Activated T-helper 9 cell treated with anti-CD3 and anti-CD28 coated beads, Interleukin-2, amount 50 U/mL, for 16 hours (primary cell): ENCODE data around the gene IGSF23.
"Not testable (repeated sequence)": the region's sequence is repeated elsewhere in the genome, so short reads cannot be mapped to it uniquely, and the experiment has no call there.

Source experiments
- DNase-seq: peaks from one replicate; pipeline ENCODE4 v3.0.0-alpha.2; 2020; ENCODE audit warnings: low read depth

The IGSF23 gene

DNA sequence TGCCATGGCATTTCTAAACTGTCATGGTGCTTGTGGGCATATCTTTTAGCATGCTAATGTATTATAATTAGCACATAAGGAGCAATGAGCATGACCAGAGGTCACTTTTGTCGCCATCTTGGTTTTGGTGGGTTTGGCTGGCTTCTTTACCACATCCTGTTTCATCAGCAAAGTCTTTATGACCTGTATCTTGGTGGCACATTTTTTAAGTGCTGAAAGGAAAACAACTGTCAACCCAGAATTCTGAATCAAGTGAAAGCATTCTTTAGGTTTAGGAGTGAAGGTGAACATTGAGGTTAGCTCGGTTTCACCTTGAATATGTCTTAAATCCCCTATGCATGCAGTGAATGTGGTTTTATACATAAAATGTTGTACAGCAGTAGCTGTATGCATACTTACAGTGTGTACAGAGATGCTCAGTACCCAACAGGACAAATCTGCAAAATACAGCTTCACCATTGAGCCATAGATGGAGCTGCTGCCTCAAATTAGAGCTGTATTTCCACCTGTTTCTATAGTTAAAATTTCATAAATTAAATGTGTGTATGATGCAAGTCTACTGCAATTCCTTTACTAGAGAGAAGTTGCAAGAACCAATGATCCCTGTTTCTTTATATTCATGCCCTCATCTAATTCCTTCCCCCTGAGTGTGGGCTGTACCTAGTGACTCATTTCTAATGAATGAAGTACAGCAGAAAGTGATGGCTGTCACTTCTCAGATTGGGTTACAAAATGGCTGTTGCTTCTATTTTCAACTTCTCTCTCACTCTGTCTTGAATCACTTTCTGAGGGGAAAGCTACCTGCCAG lies 25.2 kb upstream of the IGSF23 start:
- DNase-seq = no peak

DNA sequence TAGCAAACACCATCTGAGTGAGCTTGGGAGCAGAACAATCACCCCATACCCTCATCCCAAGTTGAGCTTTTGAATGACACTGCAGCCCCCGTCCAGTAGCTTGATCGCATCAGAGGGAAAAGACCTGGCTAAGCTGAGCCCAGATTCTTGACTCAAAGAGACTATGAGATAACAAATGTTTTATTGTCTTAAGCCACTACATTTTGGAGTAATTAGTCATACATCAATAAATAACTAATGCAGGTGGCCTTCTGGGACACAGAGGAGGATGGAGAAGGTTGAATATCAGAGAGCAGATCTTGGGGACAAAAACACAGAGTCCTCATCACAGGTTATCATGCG lies 24.6 kb upstream of the IGSF23 start:
- DNase-seq = no peak

DNA sequence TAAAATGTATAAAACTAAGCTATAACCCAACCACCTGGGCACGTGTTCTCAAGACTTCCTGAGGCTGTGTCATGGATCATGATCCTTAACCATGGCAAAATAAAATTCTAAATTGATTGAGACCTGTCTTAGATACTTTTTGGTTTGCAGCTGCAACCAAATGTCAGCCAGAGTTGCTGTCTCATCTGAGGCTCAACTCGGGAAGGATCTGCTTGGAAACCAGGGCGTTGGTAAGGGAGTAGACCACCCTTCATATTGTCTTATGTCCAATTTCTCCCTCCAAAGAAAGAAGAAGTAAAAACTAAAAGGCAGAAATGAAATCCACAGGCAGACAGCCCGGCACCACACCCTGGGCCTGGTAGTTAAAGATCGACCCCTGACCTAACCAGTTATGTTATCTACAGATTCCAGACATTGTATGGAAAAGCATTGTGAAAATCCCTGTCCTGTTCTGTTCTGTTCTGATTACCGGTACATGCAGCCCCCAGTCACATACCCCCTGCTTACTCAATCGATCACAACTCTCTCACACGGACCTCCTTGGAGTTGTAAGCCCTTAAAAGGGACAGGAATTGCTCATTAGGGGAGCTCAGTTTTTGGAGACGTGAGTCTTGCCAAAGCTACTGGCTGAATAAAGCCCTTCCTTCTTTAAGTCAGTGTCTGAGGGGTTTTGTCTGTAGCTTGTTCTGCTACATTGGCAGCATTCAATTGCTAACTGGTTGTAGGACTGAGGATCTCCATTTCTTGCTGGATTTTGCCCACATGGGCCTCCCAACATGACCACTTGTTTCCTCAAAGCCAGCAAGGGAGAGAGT lies 22.9 kb upstream of the IGSF23 start:
- DNase-seq = no peak

DNA sequence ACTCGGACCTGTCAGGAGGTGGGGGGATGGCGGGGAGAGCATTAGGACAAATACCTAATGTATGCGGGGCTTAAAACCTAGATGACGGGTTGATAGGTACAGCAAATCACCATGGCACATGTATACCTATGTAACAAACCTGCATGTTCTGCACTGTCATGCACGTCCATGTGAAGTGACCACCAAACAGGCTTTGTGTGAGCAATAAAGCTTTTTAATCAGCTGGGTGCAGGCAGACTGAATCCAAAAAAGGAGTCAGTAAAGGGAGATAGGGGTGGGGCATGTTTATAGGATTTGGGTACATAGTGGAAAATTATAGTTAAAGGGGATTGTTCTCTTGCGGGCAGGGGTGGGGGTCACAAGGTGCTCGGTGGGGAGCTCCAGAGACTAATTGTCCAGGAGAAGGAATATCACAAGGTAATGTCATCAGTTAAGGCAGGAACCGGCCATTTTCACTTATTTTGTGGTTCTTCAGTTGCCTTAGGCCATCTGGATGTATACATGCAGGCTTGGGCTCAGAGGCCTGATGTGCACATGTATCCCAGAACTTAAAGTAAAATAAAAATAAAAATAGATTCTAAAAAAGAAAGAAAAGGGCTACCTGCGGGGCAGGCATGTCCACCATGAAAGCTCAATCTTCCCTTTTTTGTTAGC lies 21.9 kb upstream of the IGSF23 start:
- DNase-seq = not testable (repeated sequence)

DNA sequence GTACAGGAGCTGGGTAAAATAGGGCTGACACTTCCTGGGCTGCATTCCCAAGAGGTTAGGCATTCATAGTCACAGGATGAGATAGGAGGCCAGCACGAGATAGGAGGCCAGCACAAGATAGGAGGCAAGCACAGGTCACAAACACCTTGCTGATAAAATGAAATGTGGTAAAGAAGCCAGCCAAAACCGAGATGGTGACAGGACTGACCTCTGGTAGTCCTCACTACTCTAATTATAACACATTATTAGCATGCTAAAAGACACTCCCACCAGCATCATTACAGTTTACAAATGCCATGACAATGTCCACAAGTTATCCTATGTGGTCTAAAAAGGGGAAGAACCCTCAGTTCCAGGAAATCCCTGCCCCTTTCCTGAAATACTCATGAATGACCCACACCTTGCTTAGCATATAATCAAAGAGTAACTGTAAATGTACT lies 20.9 kb upstream of the IGSF23 start:
- DNase-seq = no peak

DNA sequence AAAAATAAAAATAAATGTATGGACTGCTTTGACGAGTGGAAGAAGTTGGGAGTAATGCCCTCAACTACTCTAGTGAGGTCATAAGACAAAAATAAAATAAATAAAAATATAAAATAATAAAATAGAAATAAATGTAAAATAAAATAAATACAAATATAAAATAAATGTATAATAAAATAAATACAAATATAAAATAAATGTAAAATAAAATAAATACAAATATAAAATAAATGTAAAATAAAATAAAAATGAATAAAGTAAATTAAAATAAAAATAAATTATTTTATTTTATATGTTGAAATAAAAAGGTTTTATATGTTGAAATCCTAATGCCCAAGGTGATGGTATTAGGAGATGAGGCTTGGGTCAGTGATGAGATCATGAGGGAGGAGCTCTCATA lies 20.1 kb upstream of the IGSF23 start:
- DNase-seq = no peak

DNA sequence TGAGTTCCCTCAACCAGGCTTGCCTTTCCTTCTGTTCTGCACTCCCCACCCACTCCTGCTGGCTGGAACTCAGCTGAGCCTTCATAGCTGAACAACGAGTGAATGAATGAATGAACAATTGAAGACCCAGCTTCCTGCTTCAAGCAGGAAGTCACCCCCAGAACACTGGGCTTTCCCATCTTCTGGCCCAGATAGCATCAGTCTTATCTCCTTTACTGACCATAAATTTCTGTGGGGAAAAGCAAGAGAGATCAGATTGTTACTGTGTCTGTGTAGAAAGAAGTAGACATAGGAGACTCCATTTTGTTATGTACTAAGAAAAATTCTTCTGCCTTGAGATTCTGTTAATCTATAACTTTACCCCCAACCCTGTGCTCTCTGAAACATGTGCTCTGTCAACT lies 19.5 kb upstream of the IGSF23 start:
- not testable (repeated sequence) for DNase-seq

DNA sequence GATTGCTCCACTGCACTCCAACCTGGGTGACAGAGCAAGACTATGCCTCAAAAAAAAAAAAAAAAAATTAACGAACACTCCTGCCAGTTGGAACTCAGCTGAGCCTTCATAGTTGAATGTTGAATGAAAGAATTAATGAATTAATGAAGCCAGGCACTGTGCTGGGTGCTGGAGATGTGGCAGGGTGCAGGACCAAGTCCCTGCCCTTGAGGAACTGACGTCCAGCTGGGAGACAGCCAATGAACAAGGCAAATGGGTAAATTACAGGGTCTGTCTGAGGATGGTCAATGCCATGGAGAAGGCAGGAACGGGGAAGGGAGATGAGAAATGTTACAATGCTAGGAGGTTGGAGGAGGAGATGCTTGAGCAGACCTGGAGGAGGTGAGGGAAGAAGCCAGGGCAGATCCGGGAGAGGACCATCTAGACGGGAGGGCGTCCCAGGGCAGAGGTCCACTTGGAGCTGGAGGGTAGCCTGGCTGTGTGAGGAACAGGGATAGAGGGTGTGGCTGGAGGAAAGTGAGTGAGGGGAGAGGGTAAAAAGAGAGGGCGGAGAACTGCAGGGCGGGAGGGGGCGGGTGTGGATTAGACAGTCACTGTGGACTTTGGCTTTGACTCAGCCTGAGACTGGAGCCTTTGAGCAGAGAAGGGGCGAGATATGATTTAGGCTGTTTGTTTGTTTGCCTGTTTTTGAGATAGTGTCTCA lies 16.8 kb upstream of the IGSF23 start:
- no peak for DNase-seq

DNA sequence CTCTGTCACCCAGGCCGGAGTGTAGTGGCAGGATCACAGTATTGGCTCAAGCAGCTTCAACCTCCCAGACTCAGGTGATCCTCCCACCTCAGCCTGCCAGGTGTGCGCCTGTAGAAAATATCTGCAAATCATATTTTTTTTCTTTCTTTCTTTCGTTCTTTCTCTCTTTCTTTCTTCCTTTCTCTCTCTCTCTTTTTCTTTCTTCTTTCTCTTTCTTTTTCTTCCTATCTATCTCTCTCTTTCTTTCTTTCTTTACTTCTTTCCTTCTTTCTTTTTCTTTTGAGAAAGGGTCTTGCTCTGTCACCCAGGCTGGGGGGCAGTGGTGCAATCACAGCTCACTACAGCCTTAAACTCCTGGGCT lies 16.3 kb upstream of the IGSF23 start:
- no peak for DNase-seq

DNA sequence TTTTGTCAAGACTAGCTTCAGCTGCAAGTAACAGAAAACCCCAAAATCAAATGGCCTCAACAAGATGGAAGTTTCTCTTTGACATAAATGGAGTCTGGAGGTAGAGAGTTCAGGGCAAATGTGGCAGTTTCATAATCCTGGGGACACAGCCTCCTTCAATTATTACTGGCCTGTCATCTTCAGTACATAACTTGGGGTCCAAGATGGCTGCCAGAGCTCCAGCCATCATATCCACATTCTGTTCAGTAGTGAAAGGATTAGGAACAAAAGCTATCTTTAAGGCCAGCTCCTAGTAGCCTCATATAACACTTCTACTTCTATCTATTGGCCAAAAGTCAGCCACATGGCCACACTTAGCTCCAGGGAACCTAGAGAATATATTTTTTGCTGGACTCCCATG lies 15.0 kb upstream of the IGSF23 start:
- DNase-seq = no peak

DNA sequence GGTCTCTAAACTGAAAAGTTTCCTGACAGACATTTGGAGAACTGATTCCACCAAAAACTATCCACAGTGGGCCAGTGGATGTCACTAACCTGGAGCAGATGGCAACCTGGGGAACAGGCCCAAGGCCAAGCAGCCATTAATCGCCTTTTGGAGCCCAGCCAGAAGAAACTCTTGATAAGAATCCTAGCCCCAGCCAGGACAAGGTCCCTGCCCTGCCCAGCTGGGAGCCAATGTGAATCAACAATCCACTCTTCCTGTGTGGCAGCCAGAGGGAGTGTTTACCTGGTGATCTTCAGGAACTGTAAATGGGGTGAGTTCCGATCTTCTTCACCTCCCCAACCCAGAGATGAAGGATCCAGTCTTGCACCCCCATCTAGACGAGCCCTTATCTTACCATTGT lies 14.5 kb upstream of the IGSF23 start:
- no peak for DNase-seq

DNA sequence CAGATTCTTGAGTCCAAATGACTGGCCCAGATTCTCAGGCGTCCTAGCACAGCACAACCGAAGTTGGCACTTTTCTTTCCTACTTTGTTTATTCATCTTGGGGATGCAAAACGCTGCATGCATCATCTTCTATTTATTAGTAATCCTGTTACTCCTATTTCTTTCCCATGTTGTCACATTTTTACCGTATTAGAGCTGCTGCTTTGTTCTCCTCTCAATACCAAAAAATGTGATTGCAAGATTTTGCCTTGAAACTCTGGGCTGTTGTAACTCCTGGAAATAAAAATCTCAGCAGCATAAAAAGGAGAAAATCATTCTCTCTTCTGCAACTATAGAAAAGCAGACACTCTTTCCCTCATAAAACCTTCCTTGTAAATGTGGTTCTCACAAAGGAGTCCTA lies 12.9 kb upstream of the IGSF23 start:
- no peak for DNase-seq

DNA sequence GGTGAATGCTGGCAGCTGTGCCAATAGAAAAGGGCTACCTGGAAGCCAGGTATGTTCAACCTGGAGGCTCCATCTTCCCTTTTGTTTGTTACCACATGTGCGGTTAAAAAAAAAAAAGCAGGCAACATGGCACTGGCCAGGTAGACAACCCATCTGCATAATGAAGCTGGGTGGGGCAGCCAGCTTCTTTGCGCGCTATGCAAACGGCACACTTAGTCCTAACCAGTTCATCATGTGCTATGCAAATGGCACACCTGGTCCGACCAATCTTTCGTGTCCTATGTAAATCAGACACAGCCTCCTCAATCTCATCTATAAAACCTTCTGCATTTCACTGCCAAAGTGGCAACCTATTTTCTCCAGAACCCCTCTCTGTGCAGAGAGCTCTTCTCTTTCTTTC lies 11.3 kb upstream of the IGSF23 start:
- DNase-seq = no peak

DNA sequence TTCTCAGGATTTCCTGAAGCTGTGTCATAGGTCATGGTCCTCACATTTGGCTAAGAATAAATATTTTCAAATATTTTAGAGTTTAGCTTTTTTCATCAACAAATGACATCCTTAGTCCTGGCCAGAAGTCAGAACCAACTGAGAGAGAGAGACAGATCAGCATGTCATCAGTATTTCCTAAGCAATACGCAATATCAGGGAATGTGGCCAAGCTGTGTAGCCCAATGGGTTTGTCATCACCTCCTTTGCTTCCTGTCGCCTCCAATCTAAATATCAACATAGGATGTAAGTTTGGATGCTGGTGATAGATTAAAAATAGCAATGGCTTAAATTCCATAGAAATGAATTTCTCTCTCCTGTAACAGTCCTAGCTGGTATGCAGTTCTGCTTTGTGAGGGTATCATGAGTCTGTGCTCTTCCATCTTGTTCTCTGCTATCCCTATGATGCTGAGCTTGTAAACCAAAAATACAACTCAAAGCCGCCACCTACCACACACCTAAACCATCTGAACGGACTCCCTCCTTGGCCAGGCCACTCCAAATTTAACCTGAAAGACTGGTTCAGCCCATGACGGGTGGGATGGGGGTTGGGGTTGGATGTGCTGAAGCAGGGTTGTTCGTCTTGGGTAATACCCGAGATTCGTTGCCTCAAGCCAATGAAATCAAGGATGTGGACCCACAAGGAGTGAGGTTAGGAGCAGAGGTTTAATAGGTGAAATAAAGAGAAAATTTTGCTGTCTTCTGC lies 10.0 kb upstream of the IGSF23 start:
- no peak for DNase-seq

DNA sequence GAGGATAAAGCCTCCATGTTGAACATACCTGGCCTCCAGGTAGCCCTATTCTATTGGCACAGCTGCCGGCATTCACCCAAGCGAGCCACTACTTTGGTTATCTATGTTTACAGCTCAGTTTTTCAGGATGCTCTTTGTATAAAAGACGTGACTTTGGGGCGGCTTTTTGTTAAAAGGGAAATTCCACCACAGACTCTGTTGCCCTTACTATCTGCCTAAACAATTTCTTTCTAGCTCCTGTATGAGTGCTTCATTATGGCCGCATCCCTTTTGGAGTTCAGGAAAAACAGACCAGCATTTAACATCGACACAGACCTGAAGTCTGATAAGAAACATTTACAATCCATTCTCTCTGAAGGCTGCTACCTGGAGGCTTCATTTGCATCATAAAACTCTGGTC lies 9.1 kb upstream of the IGSF23 start:
- no peak for DNase-seq

DNA sequence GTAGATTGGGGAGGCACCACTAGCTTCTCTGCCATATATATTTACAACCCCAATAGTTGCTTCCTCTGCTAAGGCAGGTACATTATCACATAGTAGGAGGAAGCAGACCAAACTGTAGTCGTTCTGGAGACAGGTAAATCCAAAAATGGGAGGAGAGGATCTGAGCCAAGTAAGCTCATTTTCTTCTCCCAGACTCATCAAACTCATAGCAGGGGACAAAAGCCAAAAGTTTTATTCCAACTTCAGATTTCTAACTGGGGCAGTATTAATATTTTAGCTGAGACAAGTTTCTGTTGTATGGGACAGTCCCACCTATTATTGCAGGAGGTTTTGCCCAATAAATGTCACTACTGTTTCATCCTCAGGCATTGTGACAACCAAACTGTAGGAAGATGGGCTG lies 7.8 kb upstream of the IGSF23 start:
- no peak for DNase-seq

DNA sequence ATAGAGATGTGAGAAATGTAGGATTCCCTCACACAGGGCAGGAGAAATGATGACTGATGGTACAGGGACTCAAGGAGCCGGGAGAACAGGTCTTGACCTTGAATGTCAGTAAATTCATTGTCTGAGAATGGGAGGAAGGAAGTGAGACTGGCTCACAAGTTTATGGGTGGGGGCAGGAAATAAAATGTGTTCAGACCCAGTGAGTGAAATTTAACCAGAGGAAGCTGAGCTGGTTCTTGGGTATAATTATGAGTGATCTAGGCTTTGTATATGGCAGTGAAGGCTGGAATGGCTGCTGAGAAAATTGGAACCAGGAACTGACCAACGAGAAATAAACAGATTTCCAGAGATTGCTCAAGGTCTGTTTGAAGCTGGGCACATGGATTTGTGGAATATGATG lies 6.3 kb upstream of the IGSF23 start:
- DNase-seq = no peak

DNA sequence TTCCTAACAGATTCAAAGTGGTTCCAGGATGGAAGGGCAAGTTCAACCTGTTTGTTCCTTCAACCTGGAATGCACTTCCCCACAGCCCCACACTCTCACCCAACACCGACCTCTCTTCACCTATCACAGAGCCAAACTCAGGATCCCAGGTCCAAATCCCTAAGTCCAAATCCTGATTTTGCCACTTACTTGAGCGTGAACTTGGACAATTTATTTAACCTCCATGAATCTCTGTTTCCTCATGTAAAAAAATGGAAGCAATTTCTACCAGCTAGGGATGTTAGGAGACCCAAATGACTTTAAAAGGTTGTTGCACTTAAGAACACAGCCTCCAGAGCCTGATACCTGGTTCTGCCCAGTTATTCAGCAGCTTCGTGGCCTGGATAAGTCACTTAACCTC lies 5.4 kb upstream of the IGSF23 start:
- DNase-seq = no peak

DNA sequence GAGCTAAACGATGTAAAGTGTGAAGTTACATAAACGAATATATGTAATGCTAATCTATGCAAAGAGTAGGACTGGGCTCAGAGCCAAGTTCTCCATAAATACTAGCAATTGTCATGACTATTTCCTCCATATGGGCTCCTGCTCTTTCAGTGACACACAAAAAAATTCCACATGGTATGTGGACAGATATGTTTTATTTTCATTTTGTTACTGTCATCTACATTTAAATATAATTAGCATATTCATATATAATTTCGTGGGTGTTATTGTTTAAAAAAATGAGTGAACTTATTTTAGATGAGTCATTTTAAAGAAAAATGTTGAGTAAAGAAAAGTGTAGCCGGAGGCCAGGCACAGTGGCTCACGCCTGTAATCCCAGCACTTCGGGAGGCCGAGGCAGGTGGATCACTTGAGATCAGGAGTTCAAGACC lies 5.0 kb upstream of the IGSF23 start:
- DNase-seq = no peak

DNA sequence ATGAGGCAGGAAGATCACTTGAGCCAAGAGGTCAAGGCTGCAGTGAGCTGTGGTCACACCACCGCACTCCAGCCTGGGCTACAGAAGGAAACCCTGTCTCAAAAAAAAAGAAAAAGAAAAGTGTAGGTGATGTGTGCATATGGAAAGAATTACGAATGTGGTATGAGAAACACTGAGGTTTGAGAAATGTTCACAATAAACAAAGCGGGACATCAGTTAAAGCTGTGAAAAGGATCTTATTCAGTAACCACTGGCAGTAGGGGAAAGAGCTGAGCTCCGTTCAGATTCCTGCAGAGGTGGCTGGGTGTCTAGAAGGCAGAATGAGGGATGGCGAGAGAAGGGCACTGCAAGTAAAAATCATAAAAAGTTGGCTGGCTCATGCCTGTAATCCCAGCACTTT lies 4.1 kb upstream of the IGSF23 start:
- DNase-seq = no peak

DNA sequence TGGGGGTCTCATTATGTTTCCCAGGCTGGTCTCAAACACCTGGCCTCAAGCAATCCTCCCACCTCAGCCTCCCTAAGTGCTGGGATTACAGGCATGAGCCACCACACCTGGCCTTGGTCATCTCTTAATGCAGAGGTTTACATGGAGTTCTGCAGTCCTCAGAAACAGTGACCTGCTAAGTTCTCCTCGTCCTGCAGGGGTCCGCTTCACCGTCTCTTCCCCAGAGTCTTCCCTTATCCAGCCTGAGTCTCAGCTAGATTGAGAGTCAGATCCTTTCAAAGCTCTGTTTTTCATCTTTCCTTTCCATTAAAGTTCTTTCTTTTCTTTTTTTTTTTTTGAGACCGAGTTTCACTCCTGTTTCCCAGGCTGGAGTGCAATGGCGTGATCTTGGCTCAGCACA lies 2.9 kb upstream of the IGSF23 start:
- not testable (repeated sequence) for DNase-seq

DNA sequence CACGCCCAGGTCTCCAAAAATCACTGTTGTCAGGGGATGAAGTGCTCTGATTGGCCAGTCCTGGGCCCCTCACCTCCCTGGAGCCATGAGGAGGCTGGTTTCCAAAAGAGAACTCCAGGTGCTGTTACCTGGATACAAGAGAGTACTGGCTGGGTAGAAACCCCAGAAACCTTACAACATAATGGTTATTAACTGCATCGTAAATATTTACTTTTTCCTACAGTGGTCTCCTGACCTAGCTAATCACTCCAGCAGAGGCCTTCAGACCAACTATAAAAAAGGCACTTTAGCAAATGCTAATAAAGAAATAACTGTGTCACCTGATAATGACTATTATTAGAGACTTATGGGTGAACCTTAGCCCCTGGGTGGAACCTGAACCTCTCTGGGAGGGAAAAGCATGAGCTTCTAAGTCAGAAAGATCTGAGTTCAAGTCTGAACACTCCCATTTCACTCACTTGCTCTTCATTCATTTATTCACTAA lies 1.5 kb upstream of the IGSF23 start:
- DNase-seq = no peak
